Activated effector memory CD4-positive, alpha-beta T cell treated with Interleukin-2 at 50 U/mL for 16 hours (primary cell): ENCODE measurements around the gene SRPK2.
"Not testable (repeated sequence)": the region's sequence is repeated elsewhere in the genome, so short reads cannot be mapped to it uniquely, and the experiment has no call there.

Source experiments
- DNase-seq: peaks from one replicate; pipeline ENCODE4 v3.0.0-alpha.2; 2020

The SRPK2 gene

DNA sequence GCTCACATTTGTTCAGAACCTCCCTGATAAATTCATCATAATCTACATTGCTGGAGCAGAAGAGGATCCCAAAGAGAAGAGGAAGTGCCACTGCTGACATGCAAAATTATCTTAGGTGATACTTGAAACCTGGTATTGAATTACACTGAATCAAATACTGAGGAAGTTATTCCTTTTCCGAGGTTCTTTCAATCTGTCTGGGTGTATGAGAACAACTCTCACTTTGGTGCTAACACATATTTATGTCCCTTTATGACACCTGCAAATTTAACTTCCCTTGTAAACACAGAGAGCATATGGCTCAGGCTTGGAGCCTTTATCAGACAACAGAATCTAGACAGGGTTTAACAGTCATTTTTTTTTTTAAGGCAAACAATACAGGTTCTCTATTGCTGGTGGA, 131.4 kb downstream of the SRPK2 start:
- no peak for DNase-seq

DNA sequence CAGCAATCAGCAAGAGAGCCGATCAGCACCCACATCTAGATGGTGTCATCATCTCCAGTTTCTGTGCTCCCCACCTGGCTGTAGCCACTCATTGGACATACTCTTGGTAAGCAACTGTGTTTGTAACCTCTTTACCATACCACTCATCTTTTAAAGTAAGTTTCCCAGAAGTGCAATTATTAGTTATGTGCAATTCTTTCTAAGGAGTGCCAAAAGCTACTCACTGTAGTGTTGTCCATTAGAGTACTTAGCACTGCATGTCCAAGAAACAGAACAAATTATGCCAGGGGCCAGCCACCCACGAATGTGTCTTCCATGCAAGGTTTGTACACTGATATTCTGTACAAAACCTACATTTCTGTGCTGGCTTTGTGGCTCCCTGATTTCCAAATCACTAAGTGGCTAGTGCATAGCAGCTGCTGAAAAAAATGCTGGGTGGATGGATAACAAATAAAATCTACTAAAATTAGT, 131.9 kb downstream of the SRPK2 start:
- DNase-seq = no peak

DNA sequence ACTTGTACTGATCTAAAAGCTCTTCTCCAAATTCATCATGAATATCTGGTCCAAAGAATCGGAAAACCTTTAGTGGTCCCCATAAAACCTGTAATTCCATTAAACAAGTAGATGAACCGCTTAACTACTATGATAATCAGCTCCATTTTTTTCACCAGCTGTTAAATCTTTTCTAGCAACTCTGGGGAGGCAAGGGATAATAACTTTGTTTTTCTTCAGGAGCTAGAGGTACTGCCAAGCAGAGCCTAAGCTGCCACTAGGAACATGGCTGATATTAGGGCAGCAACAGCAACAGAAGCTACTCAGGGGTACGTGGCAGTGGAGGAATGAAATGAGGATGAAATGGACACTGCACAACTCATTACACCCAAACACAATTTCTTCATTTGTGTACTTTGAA, 138.0 kb downstream of the SRPK2 start:
- DNase-seq = no peak

DNA sequence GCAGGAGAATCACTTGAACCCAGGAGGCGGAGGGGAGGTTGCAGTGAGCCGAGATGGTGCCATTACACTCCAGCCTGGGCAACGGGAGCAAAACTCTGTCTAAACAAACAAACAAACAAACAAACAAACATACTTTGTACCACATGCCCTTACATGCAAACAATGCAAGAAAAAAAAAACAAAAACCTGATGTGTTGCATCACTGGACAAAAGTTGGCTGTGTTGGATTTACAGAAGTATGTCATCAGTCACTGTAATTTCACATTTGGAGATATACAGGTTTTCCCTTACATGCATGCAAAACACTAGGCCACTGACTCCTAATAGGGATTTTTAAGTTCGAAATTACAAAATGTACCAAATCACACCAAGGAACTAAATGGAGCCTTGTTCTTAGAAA, 138.5 kb downstream of the SRPK2 start:
- DNase-seq = no peak

DNA sequence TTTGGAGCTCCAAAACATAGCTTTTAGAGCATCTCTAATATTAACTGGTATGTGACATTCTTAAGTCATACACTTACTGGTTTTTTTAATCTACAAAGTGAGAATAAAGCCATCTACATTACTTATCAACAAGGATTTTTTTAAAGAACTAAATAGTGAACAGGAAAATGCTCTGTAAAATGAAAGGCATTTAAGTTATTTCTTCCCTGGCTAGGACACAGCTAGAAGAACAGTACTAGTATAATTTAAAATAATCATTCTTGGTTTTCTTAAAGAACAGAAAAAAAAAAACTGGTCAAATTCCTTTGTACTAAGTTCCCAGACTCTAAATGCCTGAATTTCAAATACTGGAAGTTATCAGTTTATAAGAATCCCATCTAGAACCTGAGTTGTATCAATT, 139.5 kb downstream of the SRPK2 start:
- no peak for DNase-seq

DNA sequence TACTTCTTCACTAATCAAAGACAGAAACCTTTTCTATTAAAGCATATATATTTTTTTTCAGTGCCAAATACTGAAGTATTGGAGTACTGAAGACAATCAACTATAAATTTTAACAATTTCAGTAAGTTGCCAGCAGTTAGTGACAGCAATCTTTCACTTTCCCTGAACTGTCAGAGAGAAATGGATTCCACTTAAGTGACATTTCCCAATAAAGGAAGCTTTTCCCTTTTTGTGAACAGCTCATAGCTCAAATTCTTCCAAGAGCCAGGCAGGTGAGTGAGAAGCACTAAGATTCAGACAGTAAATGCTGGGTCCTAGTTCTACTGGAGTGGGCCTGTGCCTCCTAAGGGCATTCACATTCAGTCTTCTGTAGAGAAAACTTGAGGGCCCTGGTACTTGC, 142.0 kb downstream of the SRPK2 start:
- DNase-seq = no peak

DNA sequence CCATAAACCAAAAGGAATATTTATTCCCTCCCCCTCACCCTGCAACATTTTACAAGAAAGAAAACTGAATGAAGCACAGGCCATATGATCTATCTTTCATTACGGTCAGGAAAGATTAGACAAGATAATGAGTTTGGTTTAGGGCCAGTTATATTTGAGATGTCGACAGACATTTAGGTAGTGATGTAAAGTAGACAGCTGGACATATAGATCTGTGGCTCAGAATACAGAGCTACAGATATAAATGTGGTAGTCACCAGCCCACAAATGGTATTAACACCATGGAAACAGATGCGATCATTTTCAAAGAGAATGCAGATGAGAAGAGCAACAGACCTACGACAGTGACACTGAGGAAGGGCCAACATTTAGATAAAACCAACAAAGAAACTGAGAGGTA, 142.5 kb downstream of the SRPK2 start:
- DNase-seq = no peak

DNA sequence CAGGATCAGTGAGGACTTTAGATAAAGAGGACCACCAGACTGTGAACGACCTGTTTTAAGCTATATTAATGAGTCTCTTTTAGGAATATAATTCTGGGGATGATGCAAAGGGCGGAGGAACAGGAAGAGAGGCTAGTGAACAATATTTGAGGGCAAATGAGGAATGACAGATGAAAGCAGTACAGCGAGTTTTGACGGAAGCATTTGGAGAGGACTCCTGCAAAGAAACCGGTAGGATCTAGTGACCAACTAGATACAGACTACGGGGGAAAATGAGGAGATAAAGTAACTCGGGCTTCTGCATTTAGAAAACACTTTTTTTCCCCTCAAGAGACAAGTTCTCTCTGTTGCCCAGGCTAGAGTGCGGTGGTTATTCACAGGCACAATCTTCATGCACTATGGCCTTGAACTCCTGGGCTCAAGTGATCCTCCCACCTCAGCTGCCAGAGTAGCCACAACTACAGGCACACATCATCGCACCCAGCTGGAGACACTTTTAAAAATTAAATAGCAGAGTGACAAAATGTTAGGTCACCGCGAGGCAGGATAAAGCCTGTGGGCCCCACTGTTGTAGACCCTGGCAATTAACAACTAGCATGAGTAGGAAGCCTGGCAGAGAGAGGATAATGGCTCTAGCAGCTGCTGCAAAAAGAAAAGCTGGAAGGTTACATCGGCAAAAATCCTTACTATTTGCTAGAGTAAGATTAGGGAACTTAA, 143.2 kb downstream of the SRPK2 start:
- DNase-seq = no peak

DNA sequence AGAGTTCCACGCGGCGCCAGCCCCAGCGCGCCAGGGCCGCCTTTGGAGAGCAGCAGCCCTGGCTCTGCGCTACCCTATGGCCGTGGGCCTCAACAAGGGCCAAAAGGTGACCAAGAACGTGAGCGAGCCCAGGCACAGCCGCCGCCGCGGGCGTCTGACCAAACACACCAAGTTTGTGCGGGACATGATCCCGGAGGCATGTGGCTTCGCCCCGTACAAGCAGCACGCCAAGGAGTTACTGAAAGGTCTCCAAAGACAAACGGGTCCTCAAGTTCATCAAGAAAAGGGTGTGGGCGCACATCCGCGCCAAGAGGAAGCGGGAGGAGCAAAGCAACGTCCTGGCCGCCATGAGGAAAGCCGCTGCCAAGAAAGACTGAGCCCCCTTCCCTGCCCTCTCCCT, 144.1 kb downstream of the SRPK2 start:
- no peak for DNase-seq

DNA sequence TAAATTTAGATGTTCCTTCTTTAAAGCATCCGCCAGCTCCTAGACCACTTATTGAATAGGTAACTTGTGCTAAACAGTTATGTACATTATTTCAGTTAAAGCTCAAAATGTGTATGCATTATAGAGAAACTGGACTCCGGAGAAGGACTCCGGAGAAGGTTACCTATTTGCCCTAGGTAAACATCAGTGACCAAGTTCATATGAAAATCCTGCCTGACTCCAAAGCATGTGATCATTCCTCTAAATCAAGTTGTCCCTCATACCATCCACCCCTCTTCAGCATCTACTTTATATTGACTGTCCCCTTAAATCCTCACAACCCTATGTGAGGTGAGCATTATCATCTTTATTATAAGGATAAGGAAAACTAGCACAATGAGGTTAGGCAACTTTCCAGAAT, 147.5 kb downstream of the SRPK2 start:
- no peak for DNase-seq

DNA sequence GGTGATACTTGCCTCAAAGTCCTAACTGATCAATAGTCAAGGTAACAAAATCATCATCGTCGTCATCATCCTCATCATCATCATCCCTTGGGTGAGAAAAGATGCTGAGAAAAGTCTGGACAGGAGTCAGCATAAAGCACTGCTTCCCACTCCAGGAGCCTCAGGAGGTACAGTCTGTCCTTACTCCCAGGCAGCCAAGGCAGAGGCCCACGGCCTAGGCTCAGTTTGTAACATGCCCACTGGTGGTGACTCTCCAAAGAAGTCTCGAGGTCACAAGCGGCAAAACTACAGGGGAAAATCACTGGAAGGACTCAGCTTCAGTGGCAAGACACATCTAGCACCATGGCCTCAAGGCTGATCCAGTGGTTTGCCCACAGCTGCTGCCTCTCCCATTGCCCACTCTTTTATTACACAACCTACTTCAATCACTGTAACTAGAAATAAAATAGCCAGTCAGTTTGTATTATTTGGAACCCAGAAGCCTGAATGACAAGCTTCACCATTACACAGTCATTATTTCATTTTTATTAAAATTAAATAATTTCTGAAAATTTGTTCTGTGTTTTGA, 150.4 kb downstream of the SRPK2 start:
- DNase-seq = no peak

DNA sequence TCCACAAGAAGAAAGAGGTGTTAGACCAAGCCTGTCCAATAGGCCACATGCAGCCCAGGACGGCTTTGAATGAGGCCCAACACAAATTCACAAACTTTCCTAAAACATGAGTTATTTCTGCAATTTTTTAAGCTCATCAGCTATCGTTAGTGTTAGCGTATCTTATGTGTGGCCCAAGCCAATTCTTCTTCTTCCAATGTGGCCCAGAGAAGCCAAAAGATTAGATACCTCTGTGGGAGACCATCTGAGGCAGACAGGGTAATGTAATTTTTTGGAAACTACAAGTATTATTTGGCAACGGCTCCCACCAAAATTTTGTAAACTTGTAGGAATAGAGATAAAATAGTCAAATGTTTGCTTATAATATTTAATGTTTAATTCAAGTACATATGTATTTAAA, 153.8 kb downstream of the SRPK2 start:
- no peak for DNase-seq

DNA sequence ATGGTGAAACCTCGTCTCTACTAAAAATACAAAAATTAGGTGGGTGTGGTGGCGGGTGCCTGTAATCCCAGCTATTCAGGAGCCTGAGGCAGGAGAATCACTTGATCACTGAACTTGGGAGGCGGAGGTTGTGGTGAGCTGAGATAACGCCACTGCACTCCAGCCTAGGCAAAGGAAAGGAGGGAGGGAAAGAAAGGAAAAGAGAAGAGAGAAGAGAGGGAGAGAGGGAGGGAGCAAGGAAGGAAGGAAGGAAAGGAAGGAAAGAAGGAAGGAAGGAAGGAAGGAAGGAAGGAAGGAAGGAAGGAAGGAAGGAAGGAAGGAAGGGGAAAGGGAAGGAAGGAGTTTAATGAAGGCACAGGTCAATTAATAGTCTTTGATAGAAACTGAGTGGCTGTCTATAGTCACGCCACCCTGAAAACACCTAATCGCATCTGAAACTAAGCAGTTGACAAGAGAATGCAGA, 155.9 kb downstream of the SRPK2 start:
- DNase-seq = not testable (repeated sequence)

DNA sequence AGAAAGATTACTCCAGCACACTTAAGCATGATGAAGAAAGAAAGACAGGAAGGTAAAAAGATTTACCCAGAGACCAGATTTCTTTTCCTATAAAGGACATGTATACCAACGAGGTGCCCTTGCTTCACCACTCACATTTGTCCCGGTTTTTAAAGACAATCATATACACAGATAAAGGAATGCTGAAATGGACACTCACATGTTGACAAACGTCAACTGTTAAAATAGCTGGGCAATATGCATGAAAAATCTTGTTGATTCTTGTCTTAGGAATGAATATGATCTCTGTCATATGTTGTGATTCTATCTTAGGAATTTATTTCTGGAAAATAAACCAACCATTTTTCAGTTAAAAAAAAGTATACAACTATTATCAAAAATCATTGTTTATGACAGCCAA, 158.2 kb downstream of the SRPK2 start:
- DNase-seq = no peak

DNA sequence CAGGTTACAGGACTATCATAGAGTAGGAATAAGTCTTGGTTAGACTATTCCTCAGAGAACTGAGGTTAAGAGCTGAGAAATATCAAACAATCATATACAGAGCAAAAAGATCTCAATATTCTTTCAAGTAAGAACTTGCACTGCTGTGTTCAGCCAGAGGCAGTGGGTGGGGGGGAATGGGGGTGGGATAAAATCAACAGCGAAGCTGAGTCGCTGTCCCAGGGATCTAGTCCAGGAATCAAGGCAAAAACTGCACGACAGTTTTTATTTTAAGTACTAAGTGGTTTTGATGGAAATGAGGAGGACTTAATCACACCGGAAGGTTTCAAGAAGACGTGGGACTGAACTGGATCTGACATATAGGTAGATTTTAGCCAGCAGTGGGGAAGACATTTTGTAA, 159.1 kb downstream of the SRPK2 start:
- no peak for DNase-seq

DNA sequence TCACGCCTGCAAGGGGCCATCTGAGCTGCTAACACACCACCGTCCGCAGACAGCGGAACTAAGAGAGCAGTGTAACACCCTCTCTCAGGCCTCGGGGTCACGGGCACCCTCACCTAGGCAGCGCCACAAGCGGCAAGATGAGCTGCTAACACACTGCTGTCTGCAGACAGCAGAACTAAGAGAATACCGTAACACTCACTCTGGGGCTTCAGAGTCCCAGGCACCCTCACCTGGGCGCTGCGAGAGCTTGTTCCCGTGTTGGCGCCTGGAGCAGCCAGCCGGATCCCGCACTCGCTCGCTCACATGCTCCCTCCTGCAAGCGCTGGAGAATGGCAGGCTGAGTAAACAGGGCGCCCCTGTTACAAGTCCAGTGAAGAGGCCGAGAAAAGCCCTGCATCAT, 160.2 kb downstream of the SRPK2 start:
- DNase-seq = no peak

DNA sequence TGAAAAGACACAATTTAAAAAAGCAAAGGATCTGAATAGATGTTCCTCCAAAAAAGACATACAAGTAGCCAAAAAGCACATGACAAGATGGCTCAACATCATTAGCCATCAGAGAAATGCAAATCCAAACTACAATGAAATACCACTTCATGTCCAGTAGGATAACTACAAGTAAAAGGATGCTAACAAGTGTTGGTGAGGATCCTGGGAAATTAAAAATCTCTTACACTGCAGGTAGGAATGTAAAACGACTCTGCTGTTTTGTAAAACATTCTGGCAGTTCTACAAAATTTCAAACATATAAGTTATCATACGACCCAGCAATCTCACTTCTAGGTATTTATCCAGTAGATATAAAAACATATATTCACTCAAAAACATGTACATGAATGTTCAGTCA, 161.3 kb downstream of the SRPK2 start:
- DNase-seq = no peak

DNA sequence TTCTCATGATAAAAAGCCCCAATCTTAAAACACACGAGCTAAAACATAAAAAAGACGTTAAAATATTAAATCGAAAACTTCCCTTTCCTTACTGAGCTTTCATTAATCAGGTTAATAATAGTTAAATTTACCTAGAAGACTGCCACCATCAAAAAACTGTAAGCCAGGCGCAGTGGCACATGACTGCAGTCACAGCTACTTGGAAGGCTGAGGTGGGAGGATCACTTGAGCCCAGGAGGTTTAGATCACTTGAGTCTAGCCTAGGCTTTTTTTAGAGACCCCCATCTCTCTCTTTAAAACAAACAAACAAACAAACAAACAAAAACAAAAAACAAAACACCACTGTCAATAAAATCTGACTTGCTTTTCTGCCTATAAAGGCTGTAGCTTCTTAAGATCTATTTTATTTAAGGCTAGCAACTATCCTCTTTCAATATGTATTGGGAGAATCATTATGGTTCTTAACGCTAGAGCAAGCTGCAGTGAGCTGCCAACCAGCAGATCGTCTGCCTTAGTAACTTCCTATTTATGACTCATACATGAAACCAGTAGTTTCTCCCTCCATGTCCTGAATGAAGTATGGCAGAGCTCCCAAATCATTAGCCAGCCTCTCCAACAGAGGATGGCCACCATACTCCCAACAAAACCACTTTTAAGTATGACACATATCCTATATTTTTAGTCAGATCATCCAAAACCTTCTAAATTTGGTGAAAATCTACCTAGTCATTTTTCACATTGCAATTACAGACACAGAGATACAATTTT, 163.7 kb downstream of the SRPK2 start:
- DNase-seq = no peak

DNA sequence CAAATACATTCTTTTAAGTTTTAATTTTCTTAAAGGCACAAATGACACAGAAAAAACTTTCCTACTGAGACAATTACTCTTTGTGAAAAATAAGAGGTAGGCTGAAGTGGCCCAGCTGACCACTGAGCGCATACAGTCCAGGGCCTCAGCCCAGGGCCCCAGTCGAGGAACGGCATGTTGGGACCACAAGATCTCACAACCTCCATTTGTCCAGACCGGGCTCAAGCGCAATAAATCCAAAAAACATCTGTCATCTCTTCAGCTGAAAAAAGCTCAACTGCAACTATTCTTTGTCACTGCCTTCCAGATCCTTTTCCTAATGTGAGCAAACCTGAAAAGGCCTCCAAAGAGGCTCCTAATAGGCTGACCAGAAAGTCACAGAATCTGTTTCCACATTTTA, 165.8 kb downstream of the SRPK2 start:
- DNase-seq = no peak

DNA sequence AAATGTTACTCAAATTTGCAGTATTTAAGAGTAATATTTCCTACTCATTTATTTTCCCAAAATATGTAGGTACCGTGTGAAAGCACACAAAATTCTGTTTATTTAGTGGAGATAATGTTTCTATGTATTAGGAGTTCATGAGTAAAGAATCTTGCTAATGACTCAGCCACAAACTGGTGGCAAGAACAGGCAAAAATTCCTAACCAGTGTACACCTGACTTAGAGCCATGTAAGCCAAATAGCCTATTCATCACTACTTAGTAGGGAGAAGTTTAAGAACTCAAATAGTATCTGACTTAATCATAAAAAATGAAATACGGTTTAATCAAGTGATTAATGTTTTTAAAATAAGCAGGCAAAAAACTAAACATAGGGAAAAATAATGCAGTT, 169.0 kb downstream of the SRPK2 start:
- no peak for DNase-seq

DNA sequence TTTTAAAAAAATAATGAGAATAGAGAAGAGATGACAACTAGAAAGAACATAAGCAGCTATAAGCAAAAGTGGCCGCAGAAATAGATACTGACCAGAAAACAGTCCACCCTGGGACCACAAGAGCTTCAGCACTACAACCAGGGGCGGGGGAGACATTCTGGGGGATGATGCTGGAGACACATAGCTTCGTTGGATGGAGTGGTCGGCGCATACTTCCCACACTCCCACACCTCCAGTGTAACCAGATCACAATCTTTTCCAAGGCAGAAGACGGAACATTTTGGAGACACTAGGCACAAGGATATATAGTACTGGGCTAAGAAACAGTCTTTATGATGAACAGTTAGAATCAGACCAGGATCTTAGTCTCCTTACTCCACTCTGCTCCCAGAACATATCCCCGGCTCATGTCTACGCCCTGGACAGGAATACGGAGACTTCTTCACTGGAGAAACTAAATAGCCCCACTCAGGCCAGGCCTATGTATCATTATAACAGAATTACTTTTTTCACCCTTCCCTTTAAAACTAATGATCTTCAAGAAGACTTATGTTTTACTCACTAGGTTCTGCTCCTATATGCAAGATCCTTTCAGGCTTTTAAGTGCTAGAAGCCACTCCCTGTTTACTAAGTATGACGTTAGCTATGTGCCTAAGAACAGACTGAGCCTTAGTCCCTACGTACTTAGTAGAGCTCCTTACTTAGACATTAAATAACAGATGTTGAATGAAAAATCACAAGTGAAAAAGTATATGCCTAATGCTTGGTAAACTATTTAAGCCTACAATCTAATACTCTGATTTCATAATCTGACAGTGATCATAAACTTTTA, 169.6 kb downstream of the SRPK2 start:
- no peak for DNase-seq

DNA sequence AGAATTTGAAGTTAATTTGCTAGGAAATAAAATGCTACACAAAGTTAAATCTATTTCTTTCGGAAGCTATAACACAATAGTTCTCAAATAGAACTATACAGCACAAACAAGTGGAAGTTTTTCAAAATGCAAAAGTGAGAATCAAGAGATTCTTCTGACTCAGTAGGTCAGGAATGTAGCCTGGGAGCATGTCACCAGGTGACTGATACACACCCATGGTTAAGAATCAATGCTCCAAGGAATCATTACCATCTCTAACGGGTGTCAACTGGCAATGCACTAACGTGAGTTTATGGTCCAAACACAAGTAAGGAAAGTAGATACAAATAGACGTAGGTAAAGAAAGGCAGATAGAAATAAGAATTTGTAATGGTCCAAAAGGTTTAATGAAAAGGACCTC, 170.5 kb downstream of the SRPK2 start:
- no peak for DNase-seq

DNA sequence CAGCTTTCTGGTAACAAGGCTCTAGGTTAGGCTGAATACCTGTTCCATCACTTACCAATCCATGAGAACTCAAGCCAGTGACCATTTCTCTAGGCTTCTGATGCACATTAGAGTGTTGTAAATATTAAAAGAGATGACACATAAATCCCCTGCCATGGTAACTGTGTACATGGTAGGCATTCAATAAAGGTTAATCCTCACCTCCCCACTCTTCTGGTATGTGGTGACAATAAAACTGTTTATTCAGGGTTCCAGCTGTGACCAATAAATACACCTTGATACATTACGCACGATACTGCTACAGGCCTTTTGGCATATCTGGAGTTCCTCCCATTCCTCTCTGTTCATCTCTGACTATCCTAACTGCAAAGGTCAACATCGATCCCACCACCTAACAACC, 171.9 kb downstream of the SRPK2 start:
- no peak for DNase-seq
